Loucy (cell line): ENCODE results near the gene FAM120B.

Source experiments
- EZH2phosphoT487 ChIP-seq: fragments of 200-600 bp; IDR thresholded peaks from 2 replicates; pipeline ENCODE4 v1.6.1; 2018; ENCODE audit warnings: antibody characterized with exemption, mild to moderate bottlenecking, moderate library complexity, borderline replicate concordance
- TF ChIP-seq, protein P1 (sequence below): fragments of 200-600 bp; sonication (generic); conservative IDR thresholded peaks from 2 replicates; pipeline ENCODE4 v1.5.1; 2014; ENCODE audit warnings: mild to moderate bottlenecking, antibody characterized with exemption, low read length

DNA sequence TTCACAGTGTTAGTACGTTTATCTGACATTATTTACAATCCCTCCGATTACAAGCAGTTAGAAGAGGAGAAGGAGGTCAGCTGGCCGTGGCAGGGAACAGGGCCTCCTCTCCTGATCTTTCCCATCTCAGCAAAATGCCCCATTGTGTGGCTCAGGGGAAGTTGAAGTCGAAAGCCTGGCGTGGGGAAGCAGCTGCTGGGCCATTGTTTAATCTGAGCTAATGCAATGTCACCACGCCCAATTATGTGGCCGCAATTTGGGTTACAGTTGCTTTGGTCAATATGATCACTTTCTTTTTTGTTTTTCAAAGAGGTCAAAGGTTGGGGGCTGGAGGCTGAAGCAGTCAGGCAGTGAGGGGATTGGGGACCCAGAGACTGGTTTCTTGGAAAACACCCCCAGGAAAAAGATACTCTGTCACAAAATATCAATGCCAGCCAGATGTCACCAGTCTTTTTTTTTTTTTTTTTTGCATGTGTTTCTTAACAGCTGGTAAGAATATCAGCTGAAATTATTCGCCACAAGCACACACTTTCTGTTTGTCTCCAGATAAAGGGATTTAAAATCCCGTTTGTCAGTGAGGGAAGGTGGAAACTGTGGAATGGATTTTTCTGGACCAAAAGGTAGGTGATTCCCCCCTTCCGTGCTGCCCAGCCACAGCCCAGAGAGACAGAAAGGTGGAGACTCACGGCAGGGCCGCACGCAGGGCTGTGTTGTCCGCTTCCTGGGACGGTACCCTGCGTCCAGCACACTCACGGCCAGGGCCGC is 40.3 kb upstream of the FAM120B start:
- TF ChIP-seq, protein P1, sequence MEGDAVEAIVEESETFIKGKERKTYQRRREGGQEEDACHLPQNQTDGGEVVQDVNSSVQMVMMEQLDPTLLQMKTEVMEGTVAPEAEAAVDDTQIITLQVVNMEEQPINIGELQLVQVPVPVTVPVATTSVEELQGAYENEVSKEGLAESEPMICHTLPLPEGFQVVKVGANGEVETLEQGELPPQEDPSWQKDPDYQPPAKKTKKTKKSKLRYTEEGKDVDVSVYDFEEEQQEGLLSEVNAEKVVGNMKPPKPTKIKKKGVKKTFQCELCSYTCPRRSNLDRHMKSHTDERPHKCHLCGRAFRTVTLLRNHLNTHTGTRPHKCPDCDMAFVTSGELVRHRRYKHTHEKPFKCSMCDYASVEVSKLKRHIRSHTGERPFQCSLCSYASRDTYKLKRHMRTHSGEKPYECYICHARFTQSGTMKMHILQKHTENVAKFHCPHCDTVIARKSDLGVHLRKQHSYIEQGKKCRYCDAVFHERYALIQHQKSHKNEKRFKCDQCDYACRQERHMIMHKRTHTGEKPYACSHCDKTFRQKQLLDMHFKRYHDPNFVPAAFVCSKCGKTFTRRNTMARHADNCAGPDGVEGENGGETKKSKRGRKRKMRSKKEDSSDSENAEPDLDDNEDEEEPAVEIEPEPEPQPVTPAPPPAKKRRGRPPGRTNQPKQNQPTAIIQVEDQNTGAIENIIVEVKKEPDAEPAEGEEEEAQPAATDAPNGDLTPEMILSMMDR = no peak
- TF ChIP-seq EZH2phosphoT487 = no peak
